Measurements from ENCODE around the gene ZMYM3.
"Not testable (repeated sequence)": the region's sequence is repeated elsewhere in the genome, so short reads cannot be mapped to it uniquely, and the experiment has no call there.

DNA sequence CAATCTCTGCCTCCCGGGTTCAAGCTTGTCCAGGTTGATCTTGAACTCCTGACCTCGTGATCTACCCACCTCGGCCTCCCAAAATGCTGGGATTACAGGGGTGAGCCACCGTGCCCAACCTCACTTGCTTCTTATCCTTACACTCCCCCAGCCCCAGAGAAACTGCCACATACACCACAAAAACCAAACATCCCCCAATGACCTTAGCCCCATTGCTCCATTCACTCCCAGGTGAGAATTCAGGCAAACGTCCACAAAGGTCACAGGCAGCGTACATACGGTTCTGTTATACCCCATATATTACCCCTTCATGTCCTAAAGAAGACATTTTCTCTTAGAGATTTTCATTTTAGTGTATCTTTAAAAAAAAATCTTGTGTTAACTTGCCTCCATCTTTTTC is 46.6 kb upstream of the ZMYM3 start:
- TF ChIP-seq, protein P1, sequence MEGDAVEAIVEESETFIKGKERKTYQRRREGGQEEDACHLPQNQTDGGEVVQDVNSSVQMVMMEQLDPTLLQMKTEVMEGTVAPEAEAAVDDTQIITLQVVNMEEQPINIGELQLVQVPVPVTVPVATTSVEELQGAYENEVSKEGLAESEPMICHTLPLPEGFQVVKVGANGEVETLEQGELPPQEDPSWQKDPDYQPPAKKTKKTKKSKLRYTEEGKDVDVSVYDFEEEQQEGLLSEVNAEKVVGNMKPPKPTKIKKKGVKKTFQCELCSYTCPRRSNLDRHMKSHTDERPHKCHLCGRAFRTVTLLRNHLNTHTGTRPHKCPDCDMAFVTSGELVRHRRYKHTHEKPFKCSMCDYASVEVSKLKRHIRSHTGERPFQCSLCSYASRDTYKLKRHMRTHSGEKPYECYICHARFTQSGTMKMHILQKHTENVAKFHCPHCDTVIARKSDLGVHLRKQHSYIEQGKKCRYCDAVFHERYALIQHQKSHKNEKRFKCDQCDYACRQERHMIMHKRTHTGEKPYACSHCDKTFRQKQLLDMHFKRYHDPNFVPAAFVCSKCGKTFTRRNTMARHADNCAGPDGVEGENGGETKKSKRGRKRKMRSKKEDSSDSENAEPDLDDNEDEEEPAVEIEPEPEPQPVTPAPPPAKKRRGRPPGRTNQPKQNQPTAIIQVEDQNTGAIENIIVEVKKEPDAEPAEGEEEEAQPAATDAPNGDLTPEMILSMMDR (IDR thresholded peaks at IDR 0.05 in 2 of 3, conservative IDR thresholded peaks at IDR 0.05 in 1 of 3; ENCODE audit: borderline replicate concordance in 1 of 3, insufficient read depth in 1 of 3, low read depth in 2 of 3, low read length in 2 of 3) = not testable (repeated sequence)
- not testable (repeated sequence) for TF ChIP-seq ELF1 (IDR thresholded peaks at IDR 0.05; ENCODE audit: borderline replicate concordance, low read depth); CEBPB (IDR thresholded peaks at IDR 0.05; ENCODE audit: low read depth); REST (IDR thresholded peaks at IDR 0.05; ENCODE audit: low read depth); EZH2phosphoT487 (IDR thresholded peaks at IDR 0.05; ENCODE audit: borderline replicate concordance); YY1 (IDR thresholded peaks at IDR 0.05; ENCODE audit: extremely low read depth, insufficient replicate concordance, low read depth, low read length); FOSL1 (IDR thresholded peaks at IDR 0.05; ENCODE audit: low read depth)

Data from HCT116 (cell line).